Hematopoietic multipotent progenitor cell (in vitro differentiated cells): ENCODE results near the gene PTPRF. TPM values are rescaled to one million over a fixed set of nuclear protein-coding genes. Genes with fewer than 3 reads are reported as not detected.

ENCODE experiments used
- DNase-seq, 3 donors: peaks; one replicate each; pipeline ENCODE4 v3.0.0-alpha.2; 2011 to 2015; ENCODE audit warnings: low read depth in 2 of 3, low spot score in 2 of 3
- total RNA-seq: library from RNA; depleted of rRNA; stranded (reverse); fragments of >200 nt; gene quantifications from one replicate; pipeline ENCODE4 v1.2.3, GENCODE V29; 2012

Gene PTPRF
- total RNA-seq, 1 donor, result 1.9 TPM

- no peak for DNase-seq
Observed at GRCh38 chr1:43600033-43601020, 69.6 kb downstream of the PTPRF start.

GRCh38 chr1:43602990-43603389, 72.3 kb downstream of the PTPRF start:
- DNase-seq, result no peak

GRCh38 chr1:43604192-43604591, 73.5 kb downstream of the PTPRF start:
- no peak for DNase-seq

- no peak for DNase-seq
Observed at GRCh38 chr1:43605157-43605556, 74.5 kb downstream of the PTPRF start.

GRCh38 chr1:43605766-43606165, 75.1 kb downstream of the PTPRF start:
- DNase-seq, result no peak

- no peak for DNase-seq
Observed at GRCh38 chr1:43606624-43607023, 75.9 kb downstream of the PTPRF start.

- no peak for DNase-seq
Observed at GRCh38 chr1:43608827-43609226, 78.1 kb downstream of the PTPRF start.

GRCh38 chr1:43610339-43610738, 79.7 kb downstream of the PTPRF start:
- DNase-seq, result no peak

- DNase-seq, result no peak
Observed at GRCh38 chr1:43611950-43612349, 81.3 kb downstream of the PTPRF start.

- DNase-seq, result no peak
Observed at GRCh38 chr1:43612406-43612805, 81.7 kb downstream of the PTPRF start.

GRCh38 chr1:43613075-43613942, 82.6 kb downstream of the PTPRF start:
- DNase-seq, result no peak

GRCh38 chr1:43614211-43614610, 83.5 kb downstream of the PTPRF start:
- no peak for DNase-seq

- no peak for DNase-seq
Observed at GRCh38 chr1:43614891-43615290, 84.2 kb downstream of the PTPRF start.

GRCh38 chr1:43616383-43616782, 85.7 kb downstream of the PTPRF start:
- DNase-seq, result no peak

- DNase-seq, result no peak
Observed at GRCh38 chr1:43617011-43617410, 86.3 kb downstream of the PTPRF start.

GRCh38 chr1:43617668-43618067, 87.0 kb downstream of the PTPRF start:
- DNase-seq, result no peak

GRCh38 chr1:43618521-43619313, 88.0 kb downstream of the PTPRF start:
- DNase-seq, result no peak

GRCh38 chr1:43619314-43619790, 88.7 kb downstream of the PTPRF start:
- no peak for DNase-seq

GRCh38 chr1:43619996-43620920, 89.6 kb downstream of the PTPRF start:
- DNase-seq, result no peak
